Peyer's patch (tissue), 4 donors: ENCODE measurements around the gene SCRT2. TPM values are rescaled to one million over a fixed set of nuclear protein-coding genes. Genes with fewer than 3 reads are reported as not detected.

Experiments used
- DNase-seq, 3 donors: peaks; one replicate each; pipeline ENCODE4 v3.0.0-alpha.2; 2017 to 2019
- H3K27ac ChIP-seq, 4 donors: fragments of 200-600 bp; sonication (generic); one replicate each; pipeline ENCODE4 v1.5.1; 2016 to 2019
- H3K27me3 ChIP-seq, 2 donors: fragments of 200-600 bp; sonication (generic); one replicate each; pipeline ENCODE4 v1.5.1; 2019
- H3K36me3 ChIP-seq, 3 donors: fragments of 200-600 bp; sonication (generic); one replicate each; pipeline ENCODE4 v1.5.1; 2016 to 2019
- H3K4me1 ChIP-seq, 4 donors: fragments of 200-600 bp; sonication (generic); one replicate each; pipeline ENCODE4 v1.5.1; 2016 to 2019
- H3K4me3 ChIP-seq, 4 donors: fragments of 200-600 bp; sonication (generic); 1 replicate in 3 of 4; 2 replicates in 1 of 4; pipeline ENCODE4 v1.5.1; 2016 to 2019; ENCODE audit warnings: mild to moderate bottlenecking in 1 of 4
- H3K9me3 ChIP-seq, 4 donors: fragments of 200-600 bp; sonication (generic); one replicate each; pipeline ENCODE4 v1.5.1; 2016 to 2019; ENCODE audit warnings: mild to moderate bottlenecking in 1 of 4
- CTCF ChIP-seq, 6 experiments: fragments of 450-650 bp in 4 of 6; fragments of 200-600 bp in 2 of 6; sonication (generic) in 1 of 6; IDR thresholded peaks; one replicate each; pipeline ENCODE4 v1.5.1; 2017 to 2019; ENCODE audit warnings: antibody characterized with exemption in 6 of 6, mild to moderate bottlenecking in 3 of 6, moderate library complexity in 1 of 6
- POLR2A ChIP-seq, 2 donors: fragments of 450-650 bp; IDR thresholded peaks; one replicate each; pipeline ENCODE4 v1.5.1; 2017; ENCODE audit warnings: antibody characterized with exemption in 2 of 2, mild to moderate bottlenecking in 2 of 2, moderate library complexity in 2 of 2
- total RNA-seq, 4 donors: library from RNA; depleted of rRNA; stranded (reverse); fragments of >200 nt; gene quantifications; one replicate each; pipeline ENCODE4 v1.1.0, GENCODE V29; 2016

The SCRT2 gene
- total RNA-seq, 4 donors from 2014 or later: not detected

GRCh38 chr20:719068-719467 is 43.5 kb upstream of the SCRT2 start:
- TF ChIP-seq CTCF (IDR thresholded peaks at IDR 0.05) (no peak), POLR2A (IDR thresholded peaks at IDR 0.05) (no peak)
- no peaks in the 10 kb centered on the region for H3K36me3 ChIP-seq

GRCh38 chr20:717832-718231 is 42.2 kb upstream of the SCRT2 start:
- no peaks in the 10 kb centered on the region for H3K27me3 ChIP-seq

More at GRCh38 chr20:719068-719467, 43.5 kb upstream of the SCRT2 start:
- no peaks in the 10 kb centered on the region for H3K4me1 ChIP-seq
- no peaks in the 10 kb centered on the region for H3K27me3 ChIP-seq
- no peaks in the 10 kb centered on the region for H3K9me3 ChIP-seq
- no peak overlapping the region for H3K27ac ChIP-seq
- H3K4me3 ChIP-seq: no peak overlapping the region
- DNase-seq: no peak

GRCh38 chr20:717271-717670 is 41.7 kb upstream of the SCRT2 start:
- Histone ChIP-seq H3K4me3 (no peak overlapping the region), H3K4me1 (no peaks in the 10 kb centered on the region), H3K27ac (no peak overlapping the region), H3K36me3 (no peaks in the 10 kb centered on the region), H3K9me3 (no peaks in the 10 kb centered on the region), H3K27me3 (no peaks in the 10 kb centered on the region)
- no peak for DNase-seq
- TF ChIP-seq CTCF (IDR thresholded peaks at IDR 0.05): no peak
- TF ChIP-seq POLR2A (IDR thresholded peaks at IDR 0.05): no peak

More at GRCh38 chr20:717832-718231, 42.2 kb upstream of the SCRT2 start:
- DNase-seq: no peak
- no peaks in the 10 kb centered on the region for H3K36me3 ChIP-seq
- no peak overlapping the region for H3K4me3 ChIP-seq
- no peaks in the 10 kb centered on the region for H3K4me1 ChIP-seq
- H3K27ac ChIP-seq: no peak overlapping the region
- H3K9me3 ChIP-seq: no peaks in the 10 kb centered on the region
- no peak for TF ChIP-seq CTCF (IDR thresholded peaks at IDR 0.05)
- no peak for TF ChIP-seq POLR2A (IDR thresholded peaks at IDR 0.05)

GRCh38 chr20:714453-714852 is 38.9 kb upstream of the SCRT2 start:
- H3K4me3 ChIP-seq: no peak overlapping the region
- no peak for TF ChIP-seq CTCF (IDR thresholded peaks at IDR 0.05)
- TF ChIP-seq POLR2A (IDR thresholded peaks at IDR 0.05): no peak
- H3K36me3 ChIP-seq: no peaks in the 10 kb centered on the region
- no peak for DNase-seq
- no peaks in the 10 kb centered on the region for H3K9me3 ChIP-seq
- peaks cover 0 to 6% (median 0%) of the 10 kb centered on the region in 4 donors for H3K4me1 ChIP-seq
- H3K27me3 ChIP-seq: peaks cover 0 to 7% of the 10 kb centered on the region in 2 donors
- no peak overlapping the region for H3K27ac ChIP-seq

- H3K4me1 ChIP-seq: peaks cover 0 to 6% (median 0%) of the 10 kb centered on the region in 4 donors
- H3K4me3 ChIP-seq: no peak overlapping the region
- no peak overlapping the region for H3K27ac ChIP-seq
- H3K27me3 ChIP-seq: peaks cover 0 to 7% of the 10 kb centered on the region in 2 donors
- no peak for DNase-seq
- TF ChIP-seq CTCF (IDR thresholded peaks at IDR 0.05) (no peak), POLR2A (IDR thresholded peaks at IDR 0.05) (no peak)
- H3K36me3 ChIP-seq: no peaks in the 10 kb centered on the region
- H3K9me3 ChIP-seq: peaks cover 0 to 5% (median 0%) of the 10 kb centered on the region in 4 donors
Measured at GRCh38 chr20:711576-711975, 36.0 kb upstream of the SCRT2 start.
